Inflammatory macrophage (primary cell): ENCODE measurements around the gene GOLGA6C.
A peak's percentile ranks its signal among the peaks of the same experiment; 100 is the strongest.
"Not testable (repeated sequence)": the region's sequence is repeated elsewhere in the genome, so short reads cannot be mapped to it uniquely, and the experiment has no call there.

Experiments
- DNase-seq, 2 donors: peaks; one replicate each; pipeline ENCODE4 v3.0.0-alpha.2; 2020 to 2022

Gene GOLGA6C

GRCh38 chr15:75259873-75260272 is 1.7 kb downstream of the GOLGA6C start:
- DNase-seq: not testable (repeated sequence)

GRCh38 chr15:75273751-75274359 is 15.7 kb downstream of the GOLGA6C start:
- not testable (repeated sequence) for DNase-seq

- peak in 1 of 2 donors; percentile 9 for DNase-seq
These were observed 16.5 kb downstream of the GOLGA6C start for GRCh38 chr15:75274509-75275107.

- not testable (repeated sequence) for DNase-seq
These were observed 17.5 kb downstream of the GOLGA6C start for GRCh38 chr15:75275617-75276016.

GRCh38 chr15:75278497-75278896 is 20.4 kb downstream of the GOLGA6C start:
- DNase-seq: not testable (repeated sequence)

GRCh38 chr15:75282572-75282971 is 24.4 kb downstream of the GOLGA6C start, which contains the start of gene GOLGA6D:
Gene GOLGA6D, plus strand, starts transcription at chr15:75282835. Its CDS starts 41 bp downstream, at chr15:75282876.
- DNase-seq: not testable (repeated sequence)

GRCh38 chr15:75284152-75284551 is 26.0 kb downstream of the GOLGA6C start:
- DNase-seq: not testable (repeated sequence)

- DNase-seq: not testable (repeated sequence)
These were observed 35.5 kb downstream of the GOLGA6C start for GRCh38 chr15:75293660-75294059.

- DNase-seq: not testable (repeated sequence)
These were observed 40.6 kb downstream of the GOLGA6C start for GRCh38 chr15:75298541-75299310.

- not testable (repeated sequence) for DNase-seq
These were observed 41.2 kb downstream of the GOLGA6C start for GRCh38 chr15:75299311-75299688.

- not testable (repeated sequence) for DNase-seq
These were observed 41.9 kb downstream of the GOLGA6C start for GRCh38 chr15:75300026-75300425.

GRCh38 chr15:75302318-75302717 is 44.2 kb downstream of the GOLGA6C start:
- DNase-seq: no peak

GRCh38 chr15:75302753-75303152 is 44.6 kb downstream of the GOLGA6C start:
- not testable (repeated sequence) for DNase-seq

GRCh38 chr15:75306188-75306587 is 48.1 kb downstream of the GOLGA6C start:
- no peak for DNase-seq

- peak; percentile 7 to 15 for DNase-seq
These were observed 49.8 kb downstream of the GOLGA6C start for GRCh38 chr15:75307778-75308390.

GRCh38 chr15:75309711-75310110 is 51.6 kb downstream of the GOLGA6C start:
- DNase-seq: no peak

GRCh38 chr15:75312548-75312947 is 54.4 kb downstream of the GOLGA6C start:
- not testable (repeated sequence) for DNase-seq

GRCh38 chr15:75313116-75313845 is 55.1 kb downstream of the GOLGA6C start:
- no peak for DNase-seq

GRCh38 chr15:75314552-75315290 is 56.6 kb downstream of the GOLGA6C start:
- no peak for DNase-seq

GRCh38 chr15:75319231-75319897 is 61.2 kb downstream of the GOLGA6C start:
- DNase-seq: peak; percentile 54 to 60
